Panc1 (cell line): Measurements from ENCODE around the gene ZFYVE1. TPM values are rescaled to one million over a fixed set of nuclear protein-coding genes. Genes with fewer than 3 reads are reported as not detected.
A peak's percentile ranks its signal among the peaks of the same experiment; 100 is the strongest.

Source experiments
- ATAC-seq: fragments of 200-7000 bp; cut with Tn5 transposase; 2 replicates; pipeline ENCODE4 v1.9.1; 2020; ENCODE audit warnings: mild to moderate bottlenecking, moderate library complexity
- Bru-seq: library from RNA; stranded (reverse); fragments of 400-500 nt; gene quantifications from one replicate; lab custom pipeline; 2021; lab: Mats Ljungman, UMichigan
- BruChase-seq, 2 experiments: library from RNA; stranded (reverse); fragments of 400-500 nt; gene quantifications; one replicate each; lab custom pipeline; 2021; lab: Mats Ljungman, UMichigan
- BruUV-seq: library from RNA; stranded (reverse); fragments of 400-500 nt; replicated peaks from 2 replicates; lab custom pipeline; 2021; lab: Mats Ljungman, UMichigan
- CTCF ChIA-PET: fragments of 300-600 bp; sonication (Branson Sonifier 250); formaldehyde crosslinking; loops from one replicate; lab custom pipeline; 2022; ENCODE audit warnings: antibody characterized with exemption; lab: Charles Lee
- POLR2A ChIA-PET: fragments of 300-600 bp; sonication (Branson Sonifier 250); formaldehyde crosslinking; loops from one replicate; lab custom pipeline; 2022; ENCODE audit warnings: antibody characterized with exemption; lab: Charles Lee
- DNase-seq: peaks from one replicate; pipeline ENCODE4 v3.0.0-alpha.2; 2010; ENCODE audit warnings: low read depth, low spot score
- H3K27ac ChIP-seq: 2 replicates; pipeline ENCODE4 v1.5.1; 2011; ENCODE audit warnings: mild to moderate bottlenecking, low read length, inconsistent platforms
- H3K27me3 ChIP-seq: fragments of 200-500 bp; sonication (Bioruptor generic); 2 replicates; pipeline ENCODE4 v1.6.0; 2014; ENCODE audit warnings: low read length, inconsistent platforms; ENCODE audit not compliant: control insufficient read depth, insufficient read depth
- H3K36me3 ChIP-seq: fragments of 200-500 bp; sonication (Bioruptor generic); 2 replicates; pipeline ENCODE4 v1.5.1; 2014; ENCODE audit warnings: inconsistent platforms, mild to moderate bottlenecking, low read length, moderate library complexity; ENCODE audit not compliant: control insufficient read depth, insufficient read depth
- H3K4me1 ChIP-seq: 2 replicates; pipeline ENCODE4 v1.5.1; 2011; ENCODE audit warnings: inconsistent platforms, mild to moderate bottlenecking, low read length, moderate library complexity; ENCODE audit not compliant: control insufficient read depth, insufficient read depth
- H3K4me3 ChIP-seq, 2 experiments: 2 replicates each; pipeline ENCODE4 v1.5.1; 2011 to 2012; ENCODE audit warnings: low read depth in 2 of 2, low read length in 2 of 2, mild to moderate bottlenecking in 2 of 2, inconsistent platforms in 1 of 2, moderate library complexity in 1 of 2
- H3K9me3 ChIP-seq: fragments of 200-500 bp; sonication (Bioruptor generic); 2 replicates; pipeline ENCODE4 v1.5.1; 2014; ENCODE audit warnings: low read depth, mild to moderate bottlenecking, inconsistent platforms, low read length, moderate library complexity; ENCODE audit not compliant: control insufficient read depth, insufficient read depth
- POLR2AphosphoS5 ChIP-seq: IDR thresholded peaks from 2 replicates; pipeline ENCODE4 v1.6.1; 2012; ENCODE audit warnings: mild to moderate bottlenecking, low read depth, low read length, moderate library complexity
- REST ChIP-seq, 2 experiments: IDR thresholded peaks; 2 replicates each; pipeline ENCODE4 v1.6.1; 2011 to 2012; ENCODE audit warnings: low read depth in 2 of 2, control low read depth in 1 of 2, low read length in 1 of 2, mild to moderate bottlenecking in 1 of 2, moderate library complexity in 1 of 2; ENCODE audit not compliant: insufficient read depth in 1 of 2
- SIN3A ChIP-seq: IDR thresholded peaks from 2 replicates; pipeline ENCODE4 v1.6.1; 2012; ENCODE audit warnings: low read depth, mild to moderate bottlenecking, low read length, moderate library complexity, borderline replicate concordance; ENCODE audit not compliant: insufficient read depth
- TCF7L2 ChIP-seq: IDR thresholded peaks from 2 replicates; pipeline ENCODE4 v1.6.1; 2011; ENCODE audit warnings: mild to moderate bottlenecking, low read depth, low read length, inconsistent platforms
- in situ Hi-C: cut with HindIII; loops from 2 replicates; pipeline ENCODE4 v1.10.0; 2016; ENCODE audit warnings: low sequenced_read_pairs, low pct_unique_long_range_greater_than_20kb
- intact Hi-C: fragments of 100-400 bp; cut with micrococcal nuclease; formaldehyde crosslinking; loops from one replicate; pipeline ENCODE4 v1.10.0; 2022; ENCODE audit not compliant: unreplicated experiment
- long read RNA-seq: library from polyadenylated mRNA; unstranded; transcript quantifications from one replicate; pipeline ENCODE4 v2.0.0, GENCODE V29; 2021; ENCODE audit not compliant: unreplicated experiment
- polyA plus RNA-seq: library from polyadenylated mRNA; unstranded; fragments of >200 nt; gene quantifications from one replicate; pipeline ENCODE4 v1.2.1, GENCODE V29; 2012; ENCODE audit warnings: missing spikeins; ENCODE audit not compliant: insufficient read length
- total RNA-seq: library from RNA; stranded (reverse); gene quantifications from one replicate; pipeline ENCODE4 v1.2.1, GENCODE V29; 2021; ENCODE audit not compliant: unreplicated experiment
- TF ChIP-seq, protein P1 (sequence below): fragments of 450-650 bp; IDR thresholded peaks from 2 replicates; pipeline ENCODE4 v1.5.1; 2017; ENCODE audit warnings: mild to moderate bottlenecking

The ZFYVE1 gene
- total RNA-seq (19.8 TPM), Bru-seq, nascent RNA (percentile 69 among the genes with signal in this experiment), BruChase-seq, experiment 1, labeled RNA remaining after a 2-hour chase (percentile 68 among the genes with signal in this experiment), BruChase-seq, experiment 2, labeled RNA remaining after a 6-hour chase (percentile 65 among the genes with signal in this experiment)
- polyA plus RNA-seq: 17.4 TPM
- long read RNA-seq, full-length matches to known transcripts: 9 of 37 reads
- long read RNA-seq, partial matches to known transcripts: 14 of 37 reads
- long read RNA-seq, other reads (novel, unspliced or antisense): 14 of 37 reads

GRCh38 chr14:73026845-73027542 lies at the start of gene ZFYVE1:
TSS of gene ZFYVE1 (minus strand) at chr14:73027106. CDS start at chr14:73024508, 2,598 bp downstream.
- in situ Hi-C loops: no loop called here
- ATAC-seq (peak; percentile 99), DNase-seq (peak; percentile 93)
- Histone ChIP-seq H3K27ac (peak within 1 kb of the TSS; percentile 86), H3K4me3 (peak within 1 kb of the TSS; percentile 65 to 71), H3K36me3 (peaks cover 3% of the 10 kb centered on the region), H3K4me1 (peaks cover 4% of the 10 kb centered on the region), H3K9me3 (no peaks in the 10 kb centered on the region), H3K27me3 (no peaks in the 10 kb centered on the region)
- TF ChIP-seq POLR2AphosphoS5: peak; percentile 54; the same call in 1 of the 2 replicates
- peak; percentile 95 for TF ChIP-seq SIN3A
- TF ChIP-seq TCF7L2: no peak
- CTCF ChIA-PET: no interaction called here
- intact Hi-C loops: no loop called here
- no TSS peak for BruUV-seq
- POLR2A ChIA-PET: interaction anchor here (0.7 to 0.8 kb wide), 2 partner anchors 31 to 32 kb away, joined by 3 read pairs; partner anchors contain the start of gene RBM25

DNA sequence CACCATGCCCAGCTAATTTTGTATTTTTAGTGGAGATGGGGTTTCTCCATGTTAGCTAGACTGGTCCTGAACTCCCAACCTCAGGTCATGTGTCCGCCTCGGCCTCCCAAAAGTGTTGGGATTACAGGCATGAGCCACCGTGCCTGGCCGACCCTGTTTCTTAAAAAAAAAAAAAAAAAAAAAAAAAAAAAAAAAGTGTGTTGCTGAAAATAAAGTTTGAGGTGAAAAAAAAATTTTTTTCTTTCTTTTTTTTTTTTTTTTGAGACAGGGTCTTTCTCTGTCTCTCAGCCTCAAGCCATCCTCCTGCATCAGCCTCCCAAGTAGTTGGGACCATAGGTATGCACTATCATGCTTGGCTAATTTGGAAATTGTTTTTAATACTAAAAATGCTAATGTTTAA lies 42.7 kb upstream of the ZFYVE1 start:
- BruUV-seq: no TSS peak
- H3K36me3 ChIP-seq: peaks cover 10% of the 10 kb centered on the region
- in situ Hi-C loops: no loop called here
- intact Hi-C loops: no loop called here
- H3K4me3 ChIP-seq: no peak overlapping the region
- ChIA-PET CTCF (interaction anchor here (0.6 kb wide), 1 partner anchor 439 kb away, joined by 3 read pairs; no protein-coding TSS in a partner anchor), POLR2A (interaction anchor here (0.7 kb wide), 1 partner anchor 11 kb away, joined by 5 read pairs; no protein-coding TSS in a partner anchor)
- no peak for DNase-seq
- no peak overlapping the region for H3K27ac ChIP-seq
- H3K4me1 ChIP-seq: no peaks in the 10 kb centered on the region; the same call in 1 of the 2 replicates
- H3K9me3 ChIP-seq: no peaks in the 10 kb centered on the region
- TF ChIP-seq POLR2AphosphoS5 (no peak), REST (IDR thresholded peaks at IDR 0.05; ENCODE audit: insufficient read depth in 1 of 2, low read depth in 2 of 2, low read length in 1 of 2) (no peak), SIN3A (no peak), TCF7L2 (no peak)
- TF ChIP-seq, protein P1, sequence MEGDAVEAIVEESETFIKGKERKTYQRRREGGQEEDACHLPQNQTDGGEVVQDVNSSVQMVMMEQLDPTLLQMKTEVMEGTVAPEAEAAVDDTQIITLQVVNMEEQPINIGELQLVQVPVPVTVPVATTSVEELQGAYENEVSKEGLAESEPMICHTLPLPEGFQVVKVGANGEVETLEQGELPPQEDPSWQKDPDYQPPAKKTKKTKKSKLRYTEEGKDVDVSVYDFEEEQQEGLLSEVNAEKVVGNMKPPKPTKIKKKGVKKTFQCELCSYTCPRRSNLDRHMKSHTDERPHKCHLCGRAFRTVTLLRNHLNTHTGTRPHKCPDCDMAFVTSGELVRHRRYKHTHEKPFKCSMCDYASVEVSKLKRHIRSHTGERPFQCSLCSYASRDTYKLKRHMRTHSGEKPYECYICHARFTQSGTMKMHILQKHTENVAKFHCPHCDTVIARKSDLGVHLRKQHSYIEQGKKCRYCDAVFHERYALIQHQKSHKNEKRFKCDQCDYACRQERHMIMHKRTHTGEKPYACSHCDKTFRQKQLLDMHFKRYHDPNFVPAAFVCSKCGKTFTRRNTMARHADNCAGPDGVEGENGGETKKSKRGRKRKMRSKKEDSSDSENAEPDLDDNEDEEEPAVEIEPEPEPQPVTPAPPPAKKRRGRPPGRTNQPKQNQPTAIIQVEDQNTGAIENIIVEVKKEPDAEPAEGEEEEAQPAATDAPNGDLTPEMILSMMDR: no peak
- no peaks in the 10 kb centered on the region for H3K27me3 ChIP-seq
- no peak for ATAC-seq
